A172 (cell line): Measurements from ENCODE around the gene DUOX2. TPM values are rescaled to one million over a fixed set of nuclear protein-coding genes. Genes with fewer than 3 reads are reported as not detected.

ENCODE experiments used
- DNase-seq: peaks from one replicate; pipeline ENCODE4 v3.0.0-alpha.2; 2015; ENCODE audit warnings: low spot score
- total RNA-seq: library from RNA; depleted of rRNA; stranded (reverse); fragments of >200 nt; shearing (Covaris generic); gene quantifications from 2 replicates; pipeline ENCODE4 v1.2.3, GENCODE V29; 2014; rRNA removed

Gene DUOX2
- 0.17 TPM in 1 of 2 replicates, not detected in the other for total RNA-seq

DNA sequence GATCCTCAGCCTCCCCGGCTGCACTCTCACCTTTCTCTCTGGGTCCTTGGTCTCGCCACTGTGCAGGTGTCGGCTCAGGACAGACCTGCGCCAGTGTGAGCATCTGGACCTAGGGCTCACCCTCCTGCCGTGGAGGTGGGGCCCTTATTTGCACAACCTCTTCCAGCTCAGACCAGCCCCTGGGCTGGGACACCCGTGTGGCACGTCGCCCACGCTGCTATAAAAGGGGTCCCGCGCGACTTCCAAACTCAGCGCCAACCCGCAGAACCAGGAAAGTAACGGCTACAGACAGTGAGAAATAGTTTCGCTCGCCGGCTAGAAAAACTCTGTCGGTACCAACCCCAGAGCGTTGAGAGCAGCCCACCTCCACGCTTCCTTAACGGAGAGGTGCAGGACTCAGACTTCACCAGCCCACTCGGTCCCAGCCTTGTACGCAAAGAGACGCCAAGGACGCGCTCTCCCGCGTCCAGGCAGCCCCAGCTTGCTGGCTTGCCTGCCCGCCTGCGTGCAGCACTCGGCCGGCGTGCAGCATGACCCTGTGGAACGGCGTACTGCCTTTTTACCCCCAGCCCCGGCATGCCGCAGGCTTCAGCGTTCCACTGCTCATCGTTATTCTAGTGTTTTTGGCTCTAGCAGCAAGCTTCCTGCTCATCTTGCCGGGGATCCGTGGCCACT is at the start of gene DUOX2, which contains the start of gene DUOXA2:
Gene DUOX2, minus strand, starts transcription at position 97 of the 675 bp plus-strand sequence. CDS start 761 bp downstream, outside the sequence.
Gene DUOXA2, plus strand, starts transcription at position 251 of the 675 bp plus-strand sequence. Its CDS starts 280 bp downstream, at position 531.
- DNase-seq: no peak

DNA sequence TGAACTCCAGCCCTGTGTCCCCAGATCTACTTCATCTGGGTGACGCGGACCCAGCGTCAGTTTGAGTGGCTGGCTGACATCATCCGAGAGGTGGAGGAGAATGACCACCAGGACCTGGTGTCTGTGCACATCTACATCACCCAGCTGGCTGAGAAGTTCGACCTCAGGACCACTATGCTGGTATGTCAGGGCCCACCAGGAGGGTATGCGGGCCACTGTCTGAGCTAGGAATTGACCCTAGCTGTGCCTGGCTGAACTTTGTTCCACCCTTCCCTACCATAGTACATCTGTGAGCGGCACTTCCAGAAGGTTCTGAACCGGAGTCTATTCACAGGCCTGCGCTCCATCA is 49.5 kb upstream of the DUOX2 start:
- no peak for DNase-seq

DNA sequence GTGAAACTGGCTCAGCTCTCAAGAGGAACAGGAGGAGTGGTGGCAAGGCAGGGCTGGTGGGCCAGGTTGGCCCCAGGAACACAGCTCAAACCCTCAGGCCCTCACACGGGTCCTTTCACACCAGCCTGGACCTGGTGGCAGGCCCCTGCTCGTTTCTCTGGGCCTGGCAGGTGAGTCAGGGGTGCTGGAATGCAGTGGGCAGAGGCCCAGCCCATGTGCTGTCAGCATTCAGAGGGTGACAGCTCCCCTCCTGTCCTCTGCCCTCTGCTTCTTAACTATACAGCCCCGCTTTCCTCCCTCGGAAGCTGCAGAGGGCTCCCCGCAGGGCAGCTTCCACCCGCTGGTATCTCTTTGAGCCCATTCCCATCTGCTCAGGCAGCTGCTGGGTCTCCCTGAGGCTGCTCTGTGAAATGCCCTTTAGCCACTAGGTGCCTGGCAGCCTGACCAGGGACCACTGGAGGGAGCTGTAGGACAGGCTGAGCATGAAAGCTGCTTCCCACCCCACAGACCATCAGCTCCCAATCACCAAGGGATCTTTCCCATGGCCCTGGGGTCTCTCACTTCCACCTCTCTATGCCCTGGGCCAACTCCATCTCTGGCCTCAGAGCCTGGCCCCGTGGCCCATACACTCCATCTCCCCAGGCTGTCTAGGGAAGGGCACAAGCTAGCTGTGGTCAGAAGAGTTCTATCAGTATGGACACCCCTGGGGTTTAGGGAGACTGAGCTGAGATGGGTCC is 49.0 kb upstream of the DUOX2 start:
- DNase-seq: peak; percentile 75

DNA sequence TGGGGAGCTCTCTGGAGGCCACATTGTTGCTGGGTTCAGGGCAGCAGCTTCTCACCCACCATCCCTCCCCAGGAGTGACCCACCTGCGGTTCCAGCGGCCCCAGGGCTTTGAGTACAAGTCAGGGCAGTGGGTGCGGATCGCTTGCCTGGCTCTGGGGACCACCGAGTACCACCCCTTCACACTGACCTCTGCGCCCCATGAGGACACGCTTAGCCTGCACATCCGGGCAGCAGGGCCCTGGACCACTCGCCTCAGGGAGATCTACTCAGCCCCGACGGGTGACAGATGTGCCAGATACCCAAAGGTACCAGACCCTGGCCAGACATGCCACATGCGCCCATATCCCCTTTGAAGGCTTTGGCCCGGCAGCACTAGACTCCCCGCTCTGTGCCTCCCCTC is 47.7 kb upstream of the DUOX2 start:
- DNase-seq: no peak

DNA sequence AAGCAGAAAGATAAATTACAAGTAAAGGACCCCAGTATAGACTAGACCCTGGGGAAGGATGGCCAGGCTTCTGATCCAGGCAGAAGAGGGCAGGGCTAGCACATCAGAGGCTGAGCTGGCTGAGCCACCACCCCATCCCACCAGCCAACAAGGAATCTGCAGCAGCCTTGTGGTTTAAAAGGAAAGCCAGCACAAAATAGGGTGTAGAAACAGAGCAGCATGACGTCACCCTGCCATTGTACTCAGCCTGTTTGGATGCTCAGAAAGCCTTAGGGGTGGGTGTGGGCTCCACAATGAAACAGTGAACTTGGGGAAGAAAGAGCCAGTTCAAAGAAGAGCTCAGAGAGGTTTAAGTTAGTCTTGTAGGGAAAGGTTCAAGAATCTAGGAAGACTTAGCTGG is 44.0 kb upstream of the DUOX2 start:
- peak; percentile 78 for DNase-seq

DNA sequence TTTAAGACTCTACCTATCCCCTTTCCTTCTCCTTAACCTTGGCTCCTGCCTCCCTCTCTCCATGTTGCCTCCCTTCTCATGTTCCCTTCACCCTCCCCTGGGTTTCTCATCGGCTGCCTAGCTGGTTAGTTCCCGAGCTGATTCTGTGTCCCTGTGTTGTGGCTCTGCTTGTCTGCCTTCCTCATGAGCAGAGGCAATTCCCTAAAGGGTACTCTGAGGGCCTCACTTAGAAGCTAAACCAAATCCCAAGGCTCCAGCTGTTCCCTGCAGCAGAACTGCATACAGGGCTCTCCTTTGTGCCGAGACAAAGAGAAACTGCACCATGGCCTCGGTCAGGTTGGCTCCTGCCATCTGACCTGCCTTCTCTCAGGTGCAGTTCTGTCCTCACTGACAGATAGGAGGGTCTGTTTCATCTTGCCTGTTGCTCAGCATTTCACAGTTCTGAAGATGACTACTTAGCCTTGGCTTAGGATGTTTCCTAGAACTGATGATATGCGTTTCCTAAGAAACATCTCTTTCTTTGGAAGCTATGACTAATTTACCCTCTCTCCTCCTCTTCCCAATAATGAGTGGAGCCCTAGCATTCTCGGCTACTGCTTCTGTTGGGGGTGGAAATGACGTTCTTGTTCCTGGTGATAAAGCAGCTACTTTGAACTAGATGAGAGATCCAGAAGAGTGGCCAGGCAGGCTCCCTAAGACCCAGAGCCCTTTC is 42.9 kb upstream of the DUOX2 start:
- DNase-seq: peak; percentile 34

DNA sequence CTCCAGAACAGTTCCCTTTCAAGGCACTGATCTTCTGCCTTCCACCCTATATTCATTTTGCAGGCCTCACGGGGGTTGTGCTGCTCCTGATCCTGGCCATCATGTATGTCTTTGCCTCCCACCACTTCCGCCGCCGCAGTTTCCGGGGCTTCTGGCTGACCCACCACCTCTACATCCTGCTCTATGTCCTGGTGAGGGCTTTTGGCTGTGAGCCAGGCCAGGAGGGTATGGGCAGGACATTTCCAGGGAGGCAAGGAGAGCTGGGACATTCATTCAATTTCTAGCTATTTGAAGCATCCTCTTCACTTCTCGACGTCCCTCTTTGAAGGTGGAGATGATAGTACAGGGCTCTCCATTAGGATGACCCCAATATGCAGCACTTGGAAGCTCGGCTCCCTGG is 41.8 kb upstream of the DUOX2 start:
- DNase-seq: no peak

DNA sequence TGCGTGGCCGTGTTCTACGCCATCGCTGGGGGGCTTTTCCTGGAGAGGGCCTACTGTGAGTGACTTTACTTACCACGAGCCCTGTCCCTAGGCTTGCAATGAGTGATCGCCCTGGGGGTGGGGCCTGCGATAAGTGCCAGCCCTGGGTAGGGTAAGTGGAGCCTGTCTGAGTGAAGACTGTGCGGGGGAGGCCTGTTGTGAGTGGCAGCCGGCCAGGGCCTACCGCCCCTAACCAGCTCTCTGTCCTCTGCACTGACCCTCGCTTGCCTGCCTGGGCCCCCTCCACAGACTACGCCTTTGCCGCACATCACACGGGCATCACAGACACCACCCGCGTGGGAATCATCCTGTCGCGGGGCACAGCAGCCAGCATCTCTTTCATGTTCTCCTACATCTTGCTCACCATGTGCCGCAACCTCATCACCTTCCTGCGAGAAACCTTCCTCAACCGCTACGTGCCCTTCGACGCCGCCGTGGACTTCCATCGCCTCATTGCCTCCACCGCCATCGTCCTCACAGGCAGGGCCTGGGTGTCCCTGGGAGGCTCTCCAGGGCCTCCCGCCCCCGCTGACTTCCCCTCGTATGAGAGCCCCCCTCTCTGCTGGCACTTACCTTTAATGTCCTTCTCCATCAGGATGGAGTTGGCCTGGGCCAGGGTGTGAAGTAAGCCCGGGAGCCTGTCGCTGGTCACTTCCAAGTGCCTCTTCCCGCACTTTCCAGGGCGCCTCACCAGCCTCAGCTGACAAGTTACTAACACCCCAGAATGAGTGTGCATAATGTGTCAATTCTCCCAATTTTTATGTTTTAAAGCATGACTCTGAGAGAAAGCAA is 38.2 kb upstream of the DUOX2 start:
- DNase-seq: no peak

DNA sequence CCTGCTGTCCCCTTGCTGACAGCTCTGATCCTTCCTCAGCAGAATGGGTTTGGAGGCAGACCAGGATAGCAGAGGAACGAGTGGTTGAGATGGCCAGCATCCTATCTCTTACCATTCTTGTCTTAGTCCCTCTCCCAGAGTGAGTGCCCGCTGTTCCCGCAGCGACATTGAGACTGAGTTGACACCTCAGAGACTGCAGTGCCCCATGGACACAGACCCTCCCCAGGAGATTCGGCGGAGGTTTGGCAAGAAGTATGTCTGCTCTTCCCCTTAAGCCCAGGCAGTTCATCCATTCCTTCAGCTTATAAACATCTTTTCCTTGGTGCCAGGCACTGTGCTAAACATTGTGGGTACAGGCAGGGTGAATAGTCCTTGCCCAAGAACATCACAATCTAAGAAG is 37.0 kb upstream of the DUOX2 start:
- DNase-seq: no peak

DNA sequence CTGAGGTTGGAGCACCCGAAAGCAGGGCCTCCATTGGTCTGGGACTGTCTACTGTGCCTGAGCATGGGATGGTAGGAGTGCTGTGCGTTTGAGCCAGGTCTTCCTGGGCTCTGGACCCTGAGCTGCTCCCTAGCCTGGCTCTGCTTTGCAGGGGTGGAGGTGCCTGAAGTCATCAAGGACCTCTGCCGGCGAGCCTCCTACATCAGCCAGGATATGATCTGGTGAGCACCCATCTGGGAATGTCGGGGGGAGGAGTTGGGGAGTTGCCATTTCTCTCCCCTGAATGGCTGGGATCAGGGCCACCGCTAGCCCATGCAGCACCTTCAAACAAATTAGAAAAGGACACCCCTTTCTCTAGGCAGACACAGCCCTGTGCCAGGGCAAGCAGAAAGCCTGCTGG is 36.5 kb upstream of the DUOX2 start:
- DNase-seq: no peak

DNA sequence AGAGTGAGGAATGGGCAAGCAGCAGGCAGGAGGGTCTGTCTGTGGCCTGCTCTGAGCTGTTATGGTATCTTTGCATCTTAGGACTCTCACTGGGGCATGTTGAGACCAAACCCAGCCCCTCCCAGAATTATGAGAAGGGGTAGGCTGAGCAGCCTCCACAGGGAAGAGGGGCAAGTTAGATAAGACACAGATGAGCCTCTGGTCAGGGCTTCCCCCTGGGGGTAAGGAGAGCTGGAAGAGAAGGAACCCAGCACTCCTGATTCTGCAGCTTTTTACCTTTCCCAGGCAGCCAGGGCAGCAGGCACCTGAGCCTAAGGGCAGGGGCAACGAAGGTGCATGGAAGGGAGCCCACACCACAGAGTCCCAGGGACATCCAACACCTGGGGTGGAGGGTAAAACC is 35.1 kb upstream of the DUOX2 start:
- no peak for DNase-seq

DNA sequence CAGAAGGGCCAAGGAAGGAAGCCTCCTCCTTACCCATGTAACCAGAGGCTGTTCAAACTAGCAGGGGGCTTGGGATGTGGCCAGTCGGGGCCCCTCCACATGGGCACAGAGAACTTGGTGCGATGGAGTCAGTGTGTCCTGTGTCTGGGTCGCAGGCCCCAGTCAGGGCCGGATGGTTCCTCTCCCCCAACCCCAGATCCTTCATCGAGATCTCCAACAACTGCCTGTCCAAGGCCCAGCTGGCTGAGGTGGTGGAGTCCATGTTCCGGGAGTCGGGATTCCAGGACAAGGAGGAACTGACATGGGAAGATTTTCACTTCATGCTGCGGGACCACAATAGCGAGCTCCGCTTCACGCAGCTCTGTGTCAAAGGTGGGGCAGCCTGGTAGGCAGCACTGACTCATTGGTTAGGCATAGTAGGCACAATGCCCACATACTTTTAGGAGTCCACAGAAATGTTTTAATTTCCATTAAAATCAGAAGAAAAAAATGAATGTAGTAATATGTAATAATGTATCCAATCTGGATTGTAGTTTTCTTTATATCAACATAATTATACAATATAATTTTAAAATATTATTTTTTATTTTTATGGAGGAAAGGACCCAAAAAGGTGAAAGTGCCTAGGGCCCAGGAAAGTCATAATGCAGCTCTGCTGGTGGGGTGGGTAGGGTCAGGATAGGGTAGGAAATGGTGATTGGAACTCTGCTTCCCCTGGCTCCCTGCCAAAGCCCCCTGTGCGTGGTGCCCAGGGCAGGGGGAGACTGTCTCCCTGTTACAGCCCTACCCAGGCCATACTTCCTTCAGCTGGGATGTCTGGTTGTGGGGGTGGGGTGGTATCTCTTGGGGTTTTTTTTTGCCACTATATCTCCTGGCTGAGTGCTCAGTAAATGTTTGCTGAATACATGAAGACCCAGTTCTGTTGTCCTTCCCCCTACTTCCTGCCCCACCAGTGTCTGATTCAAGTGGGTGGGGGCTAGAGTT is 34.4 kb upstream of the DUOX2 start:
- DNase-seq: no peak

DNA sequence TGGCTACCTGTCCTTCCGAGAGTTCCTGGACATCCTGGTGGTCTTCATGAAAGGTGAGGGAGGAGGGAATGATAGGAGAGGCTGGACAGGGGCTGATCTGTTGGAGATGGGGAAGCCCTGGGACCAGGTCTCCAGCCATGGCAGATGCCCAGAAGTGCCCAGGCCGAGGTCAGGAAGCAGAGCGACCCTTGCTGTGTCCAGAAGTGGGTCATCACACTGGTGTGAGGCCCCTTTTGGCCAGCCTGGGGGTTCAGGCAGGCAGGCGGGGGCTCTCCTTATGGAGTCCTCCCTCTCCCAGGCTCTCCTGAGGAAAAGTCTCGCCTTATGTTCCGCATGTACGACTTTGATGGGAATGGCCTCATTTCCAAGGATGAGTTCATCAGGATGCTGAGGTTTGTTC is 33.6 kb upstream of the DUOX2 start:
- DNase-seq: no peak

DNA sequence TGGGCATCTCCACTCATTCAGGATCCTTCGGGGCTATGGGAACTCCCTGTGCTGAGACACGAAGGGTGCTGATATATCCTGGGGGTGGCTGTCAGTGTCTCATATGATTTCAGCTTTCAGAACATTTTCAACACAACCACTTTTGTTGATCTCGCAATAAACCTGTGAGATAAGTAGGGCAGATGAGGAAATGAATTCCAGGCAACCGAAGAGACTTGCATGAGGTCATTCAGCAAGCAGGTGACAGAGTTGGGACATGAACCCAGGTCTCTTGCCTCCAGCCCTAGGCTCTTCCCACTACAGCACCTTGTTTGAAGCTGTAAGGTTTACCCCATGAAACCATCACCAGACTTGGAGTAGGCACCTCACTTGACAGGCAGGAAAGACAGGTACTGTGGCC is 32.4 kb upstream of the DUOX2 start:
- no peak for DNase-seq

DNA sequence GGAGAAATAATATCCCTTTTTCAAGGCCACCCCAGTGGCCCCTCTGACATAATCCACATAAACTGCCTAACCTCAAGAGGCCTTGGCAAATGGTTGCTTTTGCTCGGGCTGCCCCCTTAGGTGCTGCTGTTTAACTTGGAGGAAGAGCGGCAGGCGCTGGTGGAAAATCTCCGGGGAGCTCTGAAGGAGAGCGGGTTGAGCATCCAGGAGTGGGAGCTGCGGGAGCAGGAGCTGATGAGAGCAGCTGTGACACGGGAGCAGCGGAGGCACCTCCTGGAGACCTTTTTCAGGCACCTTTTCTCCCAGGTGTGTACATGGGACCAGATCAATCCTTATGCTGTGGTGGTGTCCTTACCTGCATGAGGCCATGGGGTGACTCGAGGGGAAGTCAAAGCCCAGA is 30.8 kb upstream of the DUOX2 start:
- DNase-seq: no peak

DNA sequence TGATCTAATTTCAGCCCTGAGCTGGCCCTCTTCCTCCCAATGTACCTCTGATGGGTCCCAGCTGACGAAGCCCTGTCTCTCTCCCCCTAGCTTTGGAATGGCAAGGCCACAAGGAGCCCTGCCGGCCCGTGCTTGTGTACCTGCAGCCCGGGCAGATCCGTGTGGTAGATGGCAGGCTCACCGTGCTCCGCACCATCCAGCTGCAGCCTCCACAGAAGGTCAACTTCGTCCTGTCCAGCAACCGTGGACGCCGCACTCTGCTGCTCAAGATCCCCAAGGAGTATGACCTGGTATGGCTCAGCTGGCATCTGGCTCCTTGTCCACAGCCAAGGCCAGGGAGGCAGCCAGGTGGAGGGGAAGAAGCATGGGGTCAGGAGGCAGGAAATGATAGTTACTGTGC is 30.0 kb upstream of the DUOX2 start:
- DNase-seq: no peak

DNA sequence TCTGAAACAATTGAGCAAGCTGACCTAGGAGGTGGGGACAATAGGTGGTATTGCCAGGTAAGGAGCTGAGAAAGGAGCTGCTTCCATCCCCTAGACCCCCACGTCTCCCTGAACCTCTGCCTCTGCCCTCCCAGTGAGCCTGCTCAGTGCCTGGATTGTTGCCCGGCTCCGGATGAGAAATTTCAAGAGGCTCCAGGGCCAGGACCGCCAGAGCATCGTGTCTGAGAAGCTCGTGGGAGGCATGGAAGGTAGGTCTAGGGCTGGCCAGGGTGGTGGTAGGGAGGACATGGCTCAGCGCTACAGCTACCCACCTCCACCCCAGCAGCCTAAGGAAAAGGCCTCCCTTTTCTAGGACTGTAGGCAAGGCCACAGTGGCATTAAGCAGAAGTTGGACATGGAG is 29.1 kb upstream of the DUOX2 start:
- DNase-seq: no peak

DNA sequence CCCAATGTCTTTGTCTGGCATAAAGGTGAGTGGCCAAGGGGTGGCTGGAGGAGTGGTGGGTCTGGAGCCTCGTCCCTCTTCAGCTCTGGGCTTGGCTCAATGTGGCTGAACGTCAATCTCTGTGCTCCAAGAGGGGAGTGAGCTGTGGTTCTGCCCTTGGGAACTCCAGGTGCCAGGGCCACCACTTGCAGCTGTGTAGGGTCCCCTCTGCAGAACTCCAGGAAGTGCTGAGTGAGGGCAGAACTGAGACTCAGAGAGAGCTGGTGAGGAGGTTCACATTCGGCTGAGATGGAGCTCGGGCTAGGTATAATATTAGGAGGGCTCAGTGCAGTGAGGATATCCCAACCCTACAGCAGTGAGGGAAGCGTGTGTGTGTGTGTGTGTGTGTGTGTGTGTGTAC is 27.4 kb upstream of the DUOX2 start:
- DNase-seq: no peak

DNA sequence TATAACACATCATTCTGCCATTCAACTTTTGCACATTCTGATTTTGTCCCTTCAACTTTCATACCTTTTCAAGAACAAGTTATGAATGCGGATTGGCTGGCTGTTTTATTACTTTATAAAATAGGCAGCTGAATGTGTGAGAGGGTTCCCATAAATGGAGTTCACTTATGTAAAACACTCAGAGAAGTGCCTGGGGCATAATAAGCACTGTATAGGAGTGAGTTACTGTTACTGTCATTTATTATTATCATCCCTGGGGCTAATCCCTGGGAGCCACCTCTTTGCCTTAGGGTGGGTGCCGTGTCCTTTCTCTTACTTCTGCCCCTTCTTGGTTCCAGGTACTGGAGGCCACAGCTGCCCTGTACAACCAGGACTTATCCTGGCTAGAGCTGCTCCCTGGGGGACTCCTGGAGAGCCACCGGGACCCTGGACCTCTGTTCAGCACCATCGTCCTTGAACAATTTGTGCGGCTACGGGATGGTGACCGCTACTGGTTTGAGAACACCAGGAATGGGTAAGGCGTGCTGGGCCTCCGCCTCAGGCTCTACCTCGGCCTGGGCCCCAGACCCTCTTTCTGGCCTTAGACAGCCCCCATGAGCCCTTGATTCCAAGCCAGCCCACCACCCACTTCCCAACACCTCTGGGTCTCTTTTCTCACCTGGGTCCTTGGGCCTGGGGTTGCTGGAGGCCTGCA is 26.7 kb upstream of the DUOX2 start:
- no peak for DNase-seq

DNA sequence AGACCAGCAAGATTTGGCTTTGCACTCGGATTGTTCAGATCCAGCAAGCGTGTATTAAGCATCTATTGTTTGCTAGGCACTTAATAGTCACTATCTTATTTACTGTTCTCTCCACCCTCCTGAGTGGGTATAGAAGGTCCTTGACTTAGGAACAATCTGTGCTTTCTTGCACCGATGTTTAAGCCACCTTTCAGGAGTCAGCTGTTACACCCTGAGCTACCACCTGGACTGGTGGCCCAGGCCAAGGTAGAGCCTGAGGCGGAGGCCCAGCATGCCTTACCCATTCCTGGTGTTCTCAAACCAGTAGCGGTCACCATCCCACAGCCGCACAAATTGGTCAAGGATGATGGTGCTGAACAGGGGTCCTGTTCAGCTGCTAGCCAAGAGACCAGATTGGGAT is 25.8 kb upstream of the DUOX2 start:
- DNase-seq: no peak
